Common myeloid progenitor, CD34-positive (primary cell): ENCODE measurements around the gene DTYMK. TPM values are rescaled to one million over a fixed set of nuclear protein-coding genes. Genes with fewer than 3 reads are reported as not detected.

ENCODE experiments used
- CTCF ChIA-PET: fragments of 350-600 bp; sonication (Branson Sonifier 250); formaldehyde crosslinking; loops from one replicate; lab custom pipeline; 2021; ENCODE audit warnings: antibody characterized with exemption; lab: Charles Lee
- POLR2A ChIA-PET: fragments of 350-600 bp; sonication (Branson Sonifier 250); formaldehyde crosslinking; loops from one replicate; lab custom pipeline; 2021; ENCODE audit warnings: antibody characterized with exemption; lab: Charles Lee
- DNase-seq, 3 donors: peaks; one replicate each; pipeline versions ENCODE4 v3.0.0 to v3.0.0-alpha.2; 2013
- H3K27ac ChIP-seq, 2 experiments: 1 replicate in 1 of 2; 2 replicates in 1 of 2; pipeline ENCODE4 v1.7.0; 2013; ENCODE audit warnings: inconsistent platforms in 2 of 2, low read length in 2 of 2, mild to moderate bottlenecking in 2 of 2, low read depth in 1 of 2, moderate library complexity in 1 of 2; ENCODE audit not compliant: severe bottlenecking in 2 of 2, insufficient read depth in 1 of 2, poor library complexity in 1 of 2
- H3K27me3 ChIP-seq, 5 experiments: replicated peaks in 2 of 5; 1 replicate in 3 of 5; 2 replicates in 2 of 5; pipeline versions ENCODE4 v1.6.1 to v1.7.0; 2013; ENCODE audit warnings: low read length in 4 of 5, mild to moderate bottlenecking in 2 of 5, moderate library complexity in 2 of 5, inconsistent platforms in 1 of 5; ENCODE audit not compliant: insufficient read depth in 5 of 5, control insufficient read depth in 4 of 5
- H3K36me3 ChIP-seq, 4 experiments: 1 replicate in 2 of 4; 2 replicates in 2 of 4; pipeline versions ENCODE4 v1.6.1 to v1.7.0; 2013; ENCODE audit warnings: low read length in 3 of 4, control low read depth in 1 of 4, mild to moderate bottlenecking in 1 of 4; ENCODE audit not compliant: control insufficient read depth in 4 of 4, insufficient read depth in 4 of 4
- H3K4me1 ChIP-seq, 4 experiments: 1 replicate in 3 of 4; 2 replicates in 1 of 4; pipeline versions ENCODE4 v1.6.1 to v1.7.1; 2013; ENCODE audit warnings: low read length in 3 of 4, mild to moderate bottlenecking in 3 of 4, control low read depth in 1 of 4, inconsistent platforms in 1 of 4, moderate library complexity in 1 of 4; ENCODE audit not compliant: control insufficient read depth in 4 of 4, insufficient read depth in 4 of 4; ENCODE audit errors: control extremely low read depth in 1 of 4
- H3K4me3 ChIP-seq, 7 experiments: 1 replicate in 4 of 7; 2 replicates in 3 of 7; pipeline versions ENCODE4 v1.5.1 to v1.7.0; 2013; ENCODE audit warnings: mild to moderate bottlenecking in 7 of 7, low read length in 6 of 7, moderate library complexity in 6 of 7, inconsistent platforms in 2 of 7, low read depth in 2 of 7, control low read depth in 1 of 7; ENCODE audit not compliant: insufficient read depth in 4 of 7, control insufficient read depth in 1 of 7; ENCODE audit errors: extremely low read depth in 1 of 7
- H3K9me3 ChIP-seq, 5 experiments: 1 replicate in 4 of 5; 2 replicates in 1 of 5; pipeline versions ENCODE4 v1.6.1 to v1.7.1; 2013; ENCODE audit warnings: low read length in 4 of 5, mild to moderate bottlenecking in 2 of 5, inconsistent platforms in 1 of 5, low read depth in 1 of 5, moderate library complexity in 1 of 5; ENCODE audit not compliant: control insufficient read depth in 4 of 5, insufficient read depth in 2 of 5; ENCODE audit errors: control extremely low read depth in 1 of 5
- WGBS: methylation state at CpG from one replicate; pipeline ENCODE4 v1.1.5; 2013; ENCODE audit not compliant: insufficient coverage; 5-methylcytosine and 5-hydroxymethylcytosine counted together
- polyA plus RNA-seq: library from polyadenylated mRNA; unstranded; fragments of 120-200 nt; gene quantifications from one replicate; pipeline ENCODE4 v1.2.1, GENCODE V29; 2013

DTYMK gene
- polyA plus RNA-seq, result 12.9 TPM

GRCh38 chr2:241686650-241687425 lies at the start of gene DTYMK:
TSS of gene DTYMK (minus strand) at chr2:241686815. CDS start at chr2:241686783, 32 bp downstream.
- H3K4me1 ChIP-seq, result peaks cover 8 to 28% (median 23%) of the 10 kb centered on the region in 4 experiments
- DNase-seq, result peak; percentile 94 to 97 (median 96)
- H3K4me3 ChIP-seq, result peak within 1 kb of the TSS; percentile 86 to 98 (median 91)
- peaks cover 9 to 49% (median 33%) of the 10 kb centered on the region in 4 experiments for H3K36me3 ChIP-seq
- ChIA-PET POLR2A (interaction anchor here (1.5 kb wide), 1 partner anchor 12 kb away, joined by 5 read pairs; no protein-coding TSS in a partner anchor), CTCF (interaction anchor here (0.5 to 3.0 kb wide), 11 partner anchors 11 to 192 kb away, joined by 3 to 16 read pairs (median 3); partner anchors contain the start of gene D2HGDH)
- WGBS, result under 1% methylated on average over 95 of the region's 102 CpGs
- H3K9me3 ChIP-seq, result no peaks in the 10 kb centered on the region
- peak within 1 kb of the TSS; percentile 64 to 89 for H3K27ac ChIP-seq
- H3K27me3 ChIP-seq, result no peaks in the 10 kb centered on the region

GRCh38 chr2:241736111-241736510 lies 49.5 kb upstream of the DTYMK start:
- peaks cover 0 to 50% (median 35%) of the 10 kb centered on the region in 4 experiments for H3K4me1 ChIP-seq
- no peaks in the 10 kb centered on the region for H3K9me3 ChIP-seq
- no peaks in the 10 kb centered on the region for H3K27me3 ChIP-seq
- POLR2A ChIA-PET, result interaction anchor here (3.2 kb wide), 1 partner anchor 34 kb away, joined by 16 read pairs; the partner anchor contains the start of gene ING5
- peaks cover 0 to 10% (median 0%) of the 10 kb centered on the region in 4 experiments for H3K36me3 ChIP-seq
- H3K27ac ChIP-seq, result no peak overlapping the region
- 100% methylated on average over 1 of the region's 3 CpGs for WGBS
- H3K4me3 ChIP-seq, result peak overlapping the region in 1 of 7 experiments; percentile 85
- CTCF ChIA-PET, result interaction anchor here (1.6 to 7.6 kb wide), 3 partner anchors 35 to 143 kb away, joined by 3 to 60 read pairs (median 9); partner anchors contain the start of gene ING5
- no peak for DNase-seq

- Histone ChIP-seq H3K4me1 (peaks cover 0 to 47% (median 25%) of the 10 kb centered on the region in 4 experiments), H3K27me3 (no peaks in the 10 kb centered on the region), H3K4me3 (peak within 1 kb of the TSS; percentile 68 to 85 (median 80)), H3K27ac (peak within 1 kb of the TSS; percentile 25 to 78), H3K9me3 (no peaks in the 10 kb centered on the region), H3K36me3 (peaks cover 0 to 10% (median 0%) of the 10 kb centered on the region in 4 experiments)
- DNase-seq, result peak; percentile 75 to 88 (median 87)
- POLR2A ChIA-PET, result interaction anchor here (3.2 kb wide), 1 partner anchor 33 kb away, joined by 16 read pairs; the partner anchor contains the start of gene ING5
- CTCF ChIA-PET, result interaction anchor here (0.8 to 7.6 kb wide), 13 partner anchors 9 to 144 kb away, joined by 3 to 60 read pairs (median 4); partner anchors contain the start of genes DTYMK and ING5
- under 1% methylated on average over 85 of the region's 98 CpGs for WGBS
Measured at GRCh38 chr2:241734467-241735208, 48.0 kb upstream of the DTYMK start, which contains the start of gene D2HGDH. TSS of gene D2HGDH (plus strand) at chr2:241734630. CDS start at chr2:241735225, 595 bp downstream.

GRCh38 chr2:241734208-241734466 lies 47.5 kb upstream of the DTYMK start:
- ChIA-PET POLR2A (interaction anchor here (1.0 to 3.2 kb wide), 2 partner anchors 20 to 32 kb away, joined by 3 to 16 read pairs; partner anchors contain the start of gene ING5), CTCF (interaction anchor here (0.8 to 7.6 kb wide), 16 partner anchors 8 to 144 kb away, joined by 3 to 60 read pairs (median 4); partner anchors contain the start of genes DTYMK and ING5)
- Histone ChIP-seq H3K36me3 (peaks cover 0 to 10% (median 0%) of the 10 kb centered on the region in 4 experiments), H3K4me1 (peaks cover 0 to 42% (median 23%) of the 10 kb centered on the region in 4 experiments), H3K9me3 (no peaks in the 10 kb centered on the region), H3K27ac (no peak overlapping the region), H3K4me3 (peak overlapping the region in 6 of 7 experiments; percentile 50 to 85 (median 66)), H3K27me3 (no peaks in the 10 kb centered on the region)
- no peak for DNase-seq
- 2% methylated on average over 25 of the region's 25 CpGs for WGBS

- H3K9me3 ChIP-seq, result no peaks in the 10 kb centered on the region
- ChIA-PET CTCF (interaction anchor here (0.9 to 7.6 kb wide), 14 partner anchors 9 to 145 kb away, joined by 3 to 60 read pairs (median 4); partner anchors contain the start of genes DTYMK and ING5), POLR2A (interaction anchor here (1.0 to 3.2 kb wide), 2 partner anchors 19 to 32 kb away, joined by 3 to 16 read pairs; partner anchors contain the start of gene ING5)
- WGBS, result 93% methylated on average over 13 of the region's 23 CpGs
- H3K4me3 ChIP-seq, result peak overlapping the region in 6 of 7 experiments; percentile 50 to 85 (median 66)
- H3K27ac ChIP-seq, result no peak overlapping the region
- DNase-seq, result no peak
- H3K27me3 ChIP-seq, result no peaks in the 10 kb centered on the region
- peaks cover 0 to 10% (median 0%) of the 10 kb centered on the region in 4 experiments for H3K36me3 ChIP-seq
- peaks cover 0 to 41% (median 23%) of the 10 kb centered on the region in 4 experiments for H3K4me1 ChIP-seq
Measured at GRCh38 chr2:241733391-241734207, 47.0 kb upstream of the DTYMK start.
